Keratinocyte (primary cell): ENCODE measurements around the gene LPCAT1. TPM values are rescaled to one million over a fixed set of nuclear protein-coding genes. Genes with fewer than 3 reads are reported as not detected.
A peak's percentile ranks its signal among the peaks of the same experiment; 100 is the strongest.

Experiments
- DNase-seq: peaks from one replicate; pipeline ENCODE4 v3.0.0-alpha.2; 2011; ENCODE audit warnings: low read depth, missing footprints, low spot score
- FAIRE-seq: peaks from 2 replicates; lab custom pipeline; 2011; peaks lifted over from hg19 to GRCh38; lab: Jason Lieb, UNC
- H2AFZ ChIP-seq: 2 replicates; pipeline ENCODE4 v1.6.0; 2012; ENCODE audit warnings: low read length, control low read depth, inconsistent platforms; ENCODE audit not compliant: control insufficient read depth
- H3K27ac ChIP-seq: 2 replicates; pipeline ENCODE4 v1.5.1; 2011; ENCODE audit warnings: low read length; ENCODE audit not compliant: control insufficient read depth, insufficient read depth
- H3K27me3 ChIP-seq: 3 replicates; pipeline ENCODE4 v1.6.0; 2011; ENCODE audit warnings: low read length; ENCODE audit not compliant: control insufficient read depth, insufficient read depth; ENCODE audit errors: extremely low read depth
- H3K36me3 ChIP-seq, 2 experiments: 2 replicates in 1 of 2; 3 replicates in 1 of 2; pipeline ENCODE4 v1.5.1; 2011; ENCODE audit warnings: low read length in 2 of 2, mild to moderate bottlenecking in 1 of 2; ENCODE audit not compliant: control insufficient read depth in 2 of 2, insufficient read depth in 2 of 2; ENCODE audit errors: extremely low read depth in 1 of 2
- H3K4me1 ChIP-seq: 3 replicates; pipeline ENCODE4 v1.5.1; 2011; ENCODE audit warnings: low read length; ENCODE audit not compliant: control insufficient read depth, insufficient read depth; ENCODE audit errors: extremely low read depth
- H3K4me2 ChIP-seq: 3 replicates; pipeline ENCODE4 v1.6.0; 2011; ENCODE audit warnings: low read depth, low read length; ENCODE audit not compliant: control insufficient read depth, insufficient read depth; ENCODE audit errors: extremely low read depth
- H3K4me3 ChIP-seq, 3 experiments: fragments of 200-600 bp in 1 of 3; sonication (generic) in 1 of 3; 2 replicates in 2 of 3; 3 replicates in 1 of 3; pipeline ENCODE4 v1.5.1; 2011 to 2016; ENCODE audit warnings: low read length in 3 of 3, mild to moderate bottlenecking in 3 of 3, control low read depth in 2 of 3, inconsistent platforms in 1 of 3, low read depth in 1 of 3, mixed read lengths in 1 of 3, mixed run types in 1 of 3, moderate library complexity in 1 of 3; ENCODE audit not compliant: control insufficient read depth in 2 of 3, insufficient read depth in 2 of 3; ENCODE audit errors: extremely low read depth in 1 of 3
- H3K79me2 ChIP-seq: 2 replicates; pipeline ENCODE4 v1.6.0; 2012; ENCODE audit warnings: low read length; ENCODE audit not compliant: control insufficient read depth, insufficient read depth
- H3K9ac ChIP-seq: 3 replicates; pipeline ENCODE4 v1.6.0; 2011; ENCODE audit warnings: low read length; ENCODE audit not compliant: control insufficient read depth, insufficient read depth; ENCODE audit errors: extremely low read depth
- H3K9me1 ChIP-seq: 3 replicates; pipeline ENCODE4 v1.6.0; 2011; ENCODE audit warnings: low read length; ENCODE audit not compliant: control insufficient read depth, insufficient read depth; ENCODE audit errors: extremely low read depth
- H3K9me3 ChIP-seq: 2 replicates; pipeline ENCODE4 v1.5.1; 2012; ENCODE audit warnings: low read depth, low read length; ENCODE audit not compliant: control insufficient read depth
- H4K20me1 ChIP-seq: 3 replicates; pipeline ENCODE4 v1.6.0; 2011; ENCODE audit warnings: low read length; ENCODE audit not compliant: control insufficient read depth, insufficient read depth; ENCODE audit errors: extremely low read depth
- CTCF ChIP-seq, 3 experiments: IDR thresholded peaks in 1 of 3; conservative IDR thresholded peaks in 1 of 3; optimal IDR thresholded peaks in 1 of 3; 2 replicates in 2 of 3; 3 replicates in 1 of 3; pipeline versions ENCODE3 to v1.5.1; 2011; ENCODE audit warnings: low read length in 3 of 3, mild to moderate bottlenecking in 3 of 3, moderate library complexity in 2 of 3, control low read depth in 1 of 3, inconsistent platforms in 1 of 3; ENCODE audit not compliant: insufficient read depth in 2 of 3; ENCODE audit errors: extremely low read depth in 1 of 3
- EZH2 ChIP-seq: IDR thresholded peaks from one replicate; pipeline ENCODE4 v1.6.1; 2012; ENCODE audit warnings: inconsistent platforms, mild to moderate bottlenecking, low read length, moderate library complexity
- dilution Hi-C: fragments of 300-500 bp; cut with MboI; formaldehyde crosslinking; loops from one replicate; pipeline ENCODE4 v1.7.0; 2020; ENCODE audit warnings: low sequenced_read_pairs; ENCODE audit not compliant: extremely low pct_ligation_motif_present
- polyA plus RNA-seq, 5 experiments: library from polyadenylated mRNA; depleted of rRNA in 3 of 5; stranded (reverse) in 3 of 5; stranded (forward) in 1 of 5; unstranded in 1 of 5; fragments of >200 nt; gene quantifications; 1 replicate in 1 of 5; 2 replicates in 3 of 5; 3 replicates in 1 of 5; pipeline versions ENCODE4 v1.2.1 to v1.2.3, GENCODE V29; 2011 to 2012; ENCODE audit warnings: missing spikeins in 2 of 5, low read depth in 1 of 5, low replicate concordance in 1 of 5

The LPCAT1 gene
- polyA plus RNA-seq, 1 donor (not counting 4 experiments of a cell fraction or from before 2014, with no cell fraction given), result 32.9 TPM

- no peaks in the 10 kb centered on the region for H3K9me1 ChIP-seq
- no peak overlapping the region for H3K4me2 ChIP-seq
- peak overlapping the region; percentile 49 for H3K27ac ChIP-seq
- H3K9me3 ChIP-seq, result no peaks in the 10 kb centered on the region
- H3K9ac ChIP-seq, result peak overlapping the region; percentile 41
- H3K27me3 ChIP-seq, result no peaks in the 10 kb centered on the region
- DNase-seq, result no peak
- H3K79me2 ChIP-seq, result peaks cover 86% of the 10 kb centered on the region
- H2AFZ ChIP-seq, result no peak overlapping the region
- FAIRE-seq, result no peak
- peaks cover 28% of the 10 kb centered on the region for H3K4me1 ChIP-seq
- peaks cover 15 to 31% of the 10 kb centered on the region in 2 experiments for H3K36me3 ChIP-seq
- no peak for TF ChIP-seq CTCF (optimal IDR thresholded peaks at IDR 0.05 in 1 of 3, IDR thresholded peaks at IDR 0.05 in 1 of 3, conservative IDR thresholded peaks at IDR 0.05 in 1 of 3; ENCODE audit: extremely low read depth in 1 of 3, insufficient read depth in 2 of 3, low read length in 3 of 3)
- H4K20me1 ChIP-seq, result peaks cover 28% of the 10 kb centered on the region
- H3K4me3 ChIP-seq, result no peak overlapping the region
- dilution Hi-C loops, result no loop called here
These were observed 11.0 kb downstream of the LPCAT1 start for GRCh38 chr5:1512541-1513291.

- Histone ChIP-seq H3K27ac (peak overlapping the region; percentile 49), H3K9ac (peak overlapping the region; percentile 41), H3K79me2 (peaks cover 88% of the 10 kb centered on the region), H2AFZ (no peak overlapping the region), H3K9me1 (no peaks in the 10 kb centered on the region), H3K4me1 (peaks cover 20% of the 10 kb centered on the region), H3K27me3 (no peaks in the 10 kb centered on the region), H3K9me3 (no peaks in the 10 kb centered on the region), H4K20me1 (peaks cover 31% of the 10 kb centered on the region), H3K4me3 (no peak overlapping the region), H3K4me2 (no peak overlapping the region), H3K36me3 (peaks cover 18 to 25% of the 10 kb centered on the region in 2 experiments)
- dilution Hi-C loops, result no loop called here
- TF ChIP-seq CTCF (optimal IDR thresholded peaks at IDR 0.05 in 1 of 3, IDR thresholded peaks at IDR 0.05 in 1 of 3, conservative IDR thresholded peaks at IDR 0.05 in 1 of 3; ENCODE audit: extremely low read depth in 1 of 3, insufficient read depth in 2 of 3, low read length in 3 of 3) (peak in 1 of 3 experiments; percentile 38), EZH2 (no peak)
- FAIRE-seq (no peak), DNase-seq (no peak)
These were observed 11.9 kb downstream of the LPCAT1 start for GRCh38 chr5:1511651-1512540.
